CD4-positive, alpha-beta T cell treated with Interleukin-17A for 4 hours (primary cell): ENCODE results near the gene LYSMD2.

Experiments used
- DNase-seq: peaks from one replicate; pipeline ENCODE4 v3.0.0-alpha.2; 2020; ENCODE audit warnings: mixed read lengths

Gene LYSMD2

DNA sequence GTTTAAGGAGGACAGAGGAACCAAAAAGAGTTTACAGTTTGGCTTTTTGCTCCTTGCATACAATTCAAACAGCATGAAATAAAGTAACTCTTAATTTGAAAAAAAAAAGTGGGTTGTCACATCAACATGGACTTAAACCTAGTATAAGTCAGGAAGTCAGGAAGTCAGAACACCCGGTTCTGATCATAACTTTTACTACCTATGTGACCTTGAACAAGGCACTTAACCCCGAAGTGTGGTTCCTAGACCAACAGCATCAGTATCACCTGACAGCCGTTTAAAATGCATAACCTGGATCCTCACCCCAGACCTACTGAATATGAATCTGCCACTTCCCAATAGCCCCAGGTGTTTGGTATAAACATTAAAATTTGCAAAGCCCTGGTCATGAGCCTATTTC, 18.7 kb downstream of the LYSMD2 start:
- DNase-seq, result no peak

DNA sequence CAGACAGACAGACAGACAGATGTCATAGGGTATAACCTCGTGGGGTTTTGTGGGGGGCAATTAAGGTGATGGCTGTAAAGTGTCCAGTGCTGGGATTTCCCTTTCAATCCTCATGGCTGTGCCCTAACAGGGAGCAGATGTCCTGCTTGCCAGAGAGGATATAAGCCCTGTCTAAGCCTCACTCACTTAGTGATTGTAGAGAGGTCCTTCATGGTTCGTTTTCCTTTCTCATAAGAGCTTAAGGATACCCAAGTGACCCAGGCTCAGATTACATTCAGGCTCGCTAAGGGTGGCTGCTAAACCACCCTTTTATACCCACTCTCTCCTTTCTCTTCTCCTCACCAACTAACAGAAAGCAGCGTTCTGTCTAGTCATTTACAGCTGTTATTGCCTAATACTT, 19.2 kb downstream of the LYSMD2 start:
- DNase-seq, result no peak

DNA sequence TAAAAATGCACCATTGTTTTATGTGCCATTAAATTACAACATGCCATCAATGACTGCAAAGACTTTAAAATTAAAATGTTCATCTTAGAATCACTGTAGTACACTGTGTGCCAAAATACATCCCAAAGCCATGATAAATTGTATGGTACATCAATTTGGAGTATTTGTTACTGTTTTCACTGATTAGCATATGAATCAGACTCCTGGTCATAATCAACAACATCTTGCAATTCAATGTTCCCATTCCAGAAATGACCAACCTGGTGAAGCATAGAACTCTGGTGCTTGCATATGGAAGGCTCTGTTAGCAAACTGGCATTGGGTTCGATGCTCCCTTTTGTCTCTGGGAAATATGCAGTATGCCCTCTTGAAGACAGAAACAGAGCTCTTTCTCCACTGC, 22.5 kb downstream of the LYSMD2 start:
- no peak for DNase-seq

DNA sequence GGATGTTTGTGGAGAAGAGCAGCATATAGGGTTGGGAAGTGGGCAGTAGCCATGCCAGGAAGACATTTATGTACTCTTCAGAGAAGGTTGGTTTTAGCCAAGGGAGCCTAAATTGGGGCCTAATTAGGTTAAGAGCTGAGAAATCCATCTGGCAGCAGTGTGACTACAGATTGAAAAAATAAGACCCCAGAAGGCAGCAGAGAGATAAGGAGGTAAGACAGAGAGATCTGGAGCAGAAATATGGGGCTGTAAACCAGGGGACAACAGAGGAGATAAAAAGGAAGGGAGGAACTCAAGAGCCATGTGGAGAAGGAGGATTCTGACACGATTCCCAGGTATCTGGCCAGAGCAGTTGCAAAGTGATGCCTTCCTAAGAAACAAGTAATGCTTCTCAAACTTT, 23.3 kb downstream of the LYSMD2 start:
- DNase-seq, result no peak

DNA sequence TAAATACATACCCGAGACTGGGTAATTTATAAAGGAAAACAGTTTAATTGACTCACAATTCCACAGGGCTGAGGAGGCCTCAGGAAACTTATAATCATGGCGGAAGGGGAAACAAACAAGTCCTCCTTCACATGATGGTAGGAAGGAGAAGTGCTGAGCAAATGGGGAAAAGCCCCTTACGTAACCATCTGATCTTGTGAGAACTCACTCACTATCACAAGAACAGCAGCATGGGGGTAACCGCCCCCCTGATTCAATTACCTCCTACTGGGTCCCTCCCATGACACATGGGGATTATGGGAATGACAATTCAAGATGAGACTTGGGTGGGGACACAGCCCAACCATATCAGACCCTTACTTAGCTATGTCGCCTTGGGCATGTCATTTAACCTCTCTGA, 28.4 kb downstream of the LYSMD2 start:
- DNase-seq, result no peak

DNA sequence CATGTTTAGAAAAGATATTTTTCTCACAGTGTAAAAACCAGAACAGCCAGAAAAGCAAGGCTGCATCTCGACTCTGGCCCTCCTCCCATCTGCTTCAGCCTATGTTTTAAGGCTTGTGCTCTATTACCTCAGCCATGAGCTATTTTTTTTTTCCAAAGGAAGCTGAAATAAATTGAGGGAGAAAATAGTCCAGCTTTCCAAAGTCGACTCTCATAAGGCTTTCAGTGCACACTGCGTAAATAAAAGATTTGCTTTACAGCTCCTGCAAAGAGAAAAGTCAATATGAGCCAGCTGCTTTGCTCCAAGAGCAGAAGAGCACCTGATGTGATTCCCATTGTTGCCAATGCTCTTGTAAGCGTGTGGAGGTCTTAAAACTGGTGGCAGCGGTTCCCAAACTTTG, 29.4 kb downstream of the LYSMD2 start:
- DNase-seq, result no peak

DNA sequence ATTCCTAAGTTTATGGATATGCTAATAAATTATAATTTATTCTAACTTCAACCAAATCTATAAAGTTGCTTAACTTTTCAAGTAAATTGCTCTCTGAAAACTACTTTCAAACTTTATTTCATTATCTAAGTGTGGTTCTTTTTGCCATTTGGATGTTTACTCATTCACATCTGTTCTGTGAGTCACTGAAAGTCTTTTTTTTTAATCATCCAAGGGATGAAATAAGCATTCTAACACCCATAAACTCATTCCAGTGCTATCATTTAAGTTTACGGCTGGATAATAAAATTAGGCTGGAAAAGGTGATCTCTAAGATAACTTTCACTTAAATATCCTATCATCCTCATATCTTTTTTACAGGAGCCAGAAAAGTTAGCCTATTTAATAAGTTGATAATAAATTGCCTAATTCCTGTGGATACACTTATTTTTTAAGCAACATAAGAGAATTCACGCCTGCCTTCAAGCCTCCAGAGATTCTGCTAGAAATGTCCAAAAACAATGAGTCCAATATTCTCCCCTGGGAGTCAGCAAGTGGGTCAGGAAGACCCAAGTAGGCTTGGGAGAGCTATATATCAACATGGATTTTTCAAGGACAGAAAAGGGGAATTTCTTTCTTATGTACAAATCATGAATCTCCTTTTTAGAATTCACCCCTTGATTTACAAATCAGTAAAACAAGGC, 30.4 kb downstream of the LYSMD2 start:
- DNase-seq, result no peak

DNA sequence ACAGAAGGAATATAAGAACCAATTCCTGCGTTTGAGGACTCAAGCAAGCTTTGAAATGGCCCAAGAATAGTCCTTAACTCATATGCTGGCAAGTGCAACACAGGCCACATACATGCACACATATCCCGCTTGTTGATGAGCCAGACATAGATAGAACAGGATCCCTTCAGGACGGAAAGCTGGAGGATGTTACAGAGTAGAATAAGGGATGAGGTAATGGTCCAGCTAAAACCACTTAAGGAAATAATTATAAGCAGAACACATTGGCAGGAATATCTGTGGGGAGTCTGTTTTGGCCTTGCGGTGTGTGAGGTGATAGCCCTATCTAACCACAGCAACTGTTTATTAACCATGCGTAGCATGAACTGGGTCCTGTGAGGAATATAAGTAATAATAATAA, 31.2 kb downstream of the LYSMD2 start:
- DNase-seq, result no peak

DNA sequence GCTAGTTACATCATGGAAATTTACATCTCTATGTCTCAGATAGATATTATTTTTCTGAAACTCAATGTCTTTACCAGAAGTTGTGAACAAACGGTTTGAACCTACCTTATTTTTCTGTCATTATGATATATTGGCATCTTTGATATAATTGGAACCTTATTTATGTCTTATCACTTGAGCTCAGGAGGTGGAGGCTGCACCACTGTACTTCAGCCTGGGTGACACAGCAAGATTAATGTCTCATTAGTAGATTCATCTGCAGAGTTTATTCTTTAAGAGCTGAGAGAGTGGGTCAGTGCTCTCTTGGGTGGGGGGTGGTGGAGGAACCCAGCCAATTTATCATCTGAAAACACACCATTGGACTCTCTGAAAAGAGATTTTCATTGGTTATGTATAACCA, 34.7 kb downstream of the LYSMD2 start:
- no peak for DNase-seq

DNA sequence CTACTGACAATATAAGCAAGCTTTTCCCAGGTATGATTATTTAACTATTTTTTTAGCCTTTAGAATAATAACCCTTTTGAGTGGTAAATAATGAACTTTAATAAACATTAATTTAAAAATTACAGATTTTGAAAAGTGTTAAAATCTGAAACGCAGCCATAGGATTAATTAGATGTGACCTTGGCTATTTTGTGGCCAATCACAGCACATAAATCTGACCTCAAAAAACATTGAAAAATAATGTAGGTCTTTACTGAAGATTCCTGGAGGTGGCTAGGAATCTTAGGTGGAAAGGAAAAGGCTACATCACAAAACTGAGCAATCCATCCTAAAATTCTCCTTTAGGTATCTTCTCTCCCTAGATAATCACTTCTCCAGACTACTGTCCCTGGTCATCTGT, 38.1 kb downstream of the LYSMD2 start:
- no peak for DNase-seq

DNA sequence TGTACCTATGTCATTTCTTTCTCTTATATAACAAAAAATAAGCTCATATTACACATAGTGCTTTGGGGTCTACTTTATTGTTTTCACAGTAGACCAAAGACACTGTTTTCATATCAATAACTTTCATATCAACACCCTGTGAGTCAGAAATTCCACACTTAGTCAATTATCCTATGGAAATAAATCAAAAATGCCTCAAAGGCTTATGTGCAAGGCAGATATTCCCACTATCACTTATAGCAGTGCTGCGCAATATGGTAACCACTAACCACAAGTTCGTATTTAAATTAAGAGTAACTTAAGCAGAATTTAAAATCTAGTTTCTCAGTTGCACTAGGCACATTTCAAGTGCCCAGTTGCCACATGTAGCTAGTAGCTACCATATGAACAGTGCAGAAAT, 40.3 kb downstream of the LYSMD2 start:
- no peak for DNase-seq

DNA sequence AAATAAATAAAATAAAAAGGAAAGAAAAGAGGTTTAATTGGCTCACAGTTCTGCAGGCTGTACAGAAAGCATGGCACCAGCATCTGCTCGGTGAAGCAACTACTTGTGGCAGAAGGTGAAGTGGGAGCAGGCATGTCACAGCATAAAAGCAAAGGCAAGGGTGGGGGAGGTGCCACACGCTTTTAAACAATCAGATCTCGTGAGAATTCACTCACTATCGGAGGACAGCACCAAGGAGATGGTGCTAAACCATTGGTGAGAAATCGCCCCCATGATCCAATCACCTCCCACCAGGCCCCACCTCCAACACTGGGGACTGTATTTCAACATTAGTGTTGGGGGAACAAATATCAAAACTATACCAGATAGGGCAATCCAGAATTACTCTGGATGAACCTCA, 40.9 kb downstream of the LYSMD2 start:
- no peak for DNase-seq

DNA sequence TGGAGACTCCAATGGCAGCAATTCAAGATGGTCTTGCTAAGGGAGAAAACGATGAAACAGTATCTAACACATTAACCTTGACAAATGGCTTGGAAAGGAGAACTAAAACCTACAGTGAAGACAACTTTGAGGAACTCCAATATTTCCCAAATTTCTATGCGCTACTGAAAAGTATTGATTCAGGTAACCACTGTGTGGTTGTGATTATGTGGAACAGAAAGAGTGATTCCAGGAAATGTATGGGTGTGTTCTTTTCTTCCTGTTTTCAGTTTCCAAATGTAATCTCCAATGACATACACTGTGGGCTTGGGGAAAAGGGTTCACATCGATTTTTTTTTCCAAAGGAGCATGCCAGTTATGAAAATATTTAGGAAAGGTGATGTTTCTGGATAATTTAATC, 45.3 kb downstream of the LYSMD2 start:
- DNase-seq, result no peak

DNA sequence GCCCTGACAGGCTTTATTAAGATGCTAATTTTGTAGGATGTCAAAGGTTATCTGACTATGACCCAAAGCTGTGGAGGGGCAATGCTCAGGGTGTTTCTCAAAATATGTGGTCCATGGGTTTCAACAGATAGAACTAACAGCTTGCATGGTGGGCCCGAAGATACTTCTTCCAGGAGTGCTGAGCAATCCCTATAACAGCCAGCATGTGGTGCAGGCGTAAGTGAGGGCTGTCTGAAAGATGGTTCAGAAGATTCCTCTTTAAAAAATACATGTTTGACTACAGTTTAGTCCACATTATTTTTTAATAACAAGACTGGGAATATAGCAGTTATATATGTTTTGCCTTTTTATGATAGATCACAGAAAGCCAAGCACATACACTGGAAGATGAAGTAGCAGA, 48.6 kb downstream of the LYSMD2 start:
- DNase-seq, result peak; percentile 21

DNA sequence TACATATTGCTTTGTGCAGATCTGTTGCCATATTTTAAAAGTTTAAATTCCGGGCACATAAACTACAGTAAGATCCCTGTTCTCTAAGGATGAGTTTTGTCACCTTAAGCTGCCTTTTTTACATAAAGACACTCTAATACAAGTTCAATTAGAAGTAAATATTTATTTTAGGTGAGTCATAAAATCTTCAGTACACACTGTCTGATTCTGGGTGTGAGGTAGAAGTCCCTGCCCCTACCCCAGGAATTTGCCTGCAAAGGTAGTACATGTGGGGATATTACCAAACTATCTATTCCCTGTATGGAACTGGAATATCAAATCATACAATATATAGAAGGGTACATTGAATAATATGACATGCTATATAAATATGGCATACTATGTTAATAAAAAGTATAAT, 49.9 kb downstream of the LYSMD2 start:
- DNase-seq, result no peak

DNA sequence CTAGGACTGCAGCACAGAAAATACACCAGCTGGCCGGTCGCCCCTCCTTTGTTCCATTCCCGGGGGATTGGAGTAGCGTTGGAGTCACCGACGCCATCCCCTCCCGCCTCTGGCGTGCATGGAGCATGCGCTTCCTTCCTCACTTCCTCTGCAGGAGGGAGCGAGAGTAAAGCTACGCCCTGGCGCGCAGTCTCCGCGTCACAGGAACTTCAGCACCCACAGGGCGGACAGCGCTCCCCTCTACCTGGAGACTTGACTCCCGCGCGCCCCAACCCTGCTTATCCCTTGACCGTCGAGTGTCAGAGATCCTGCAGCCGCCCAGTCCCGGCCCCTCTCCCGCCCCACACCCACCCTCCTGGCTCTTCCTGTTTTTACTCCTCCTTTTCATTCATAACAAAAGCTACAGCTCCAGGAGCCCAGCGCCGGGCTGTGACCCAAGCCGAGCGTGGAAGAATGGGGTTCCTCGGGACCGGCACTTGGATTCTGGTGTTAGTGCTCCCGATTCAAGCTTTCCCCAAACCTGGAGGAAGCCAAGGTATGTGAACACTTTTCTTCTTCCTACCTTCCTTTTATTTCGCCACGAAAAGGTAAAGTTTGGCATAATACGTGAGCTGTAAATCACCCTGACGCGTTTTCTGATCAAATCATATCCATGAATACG, 56.0 kb downstream of the LYSMD2 start, which contains the start of gene SCG3:
Gene SCG3, plus strand, starts transcription at position 201 of the 661 bp plus-strand sequence. Its CDS starts 253 bp downstream, at position 454.
- peak; percentile 64 for DNase-seq

DNA sequence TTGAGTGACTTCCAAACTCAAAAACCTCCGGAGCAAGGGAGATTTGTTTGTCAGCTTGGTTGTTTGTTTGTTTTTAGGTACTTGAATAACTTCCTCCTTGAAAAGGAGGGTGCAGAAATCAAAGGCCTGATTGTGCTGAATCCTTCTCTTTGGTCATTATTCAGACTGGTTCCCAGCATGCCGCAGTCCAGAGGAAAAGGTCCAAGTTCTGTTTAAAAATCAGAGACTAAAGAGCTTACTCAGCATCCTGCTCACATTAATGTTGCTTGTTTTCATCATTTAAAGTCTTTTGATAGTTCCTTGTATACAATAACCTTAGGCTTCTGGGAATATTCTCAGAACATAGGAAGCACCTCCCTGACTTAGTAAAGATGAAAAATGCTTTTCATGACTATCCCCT, 57.1 kb downstream of the LYSMD2 start:
- DNase-seq, result no peak

DNA sequence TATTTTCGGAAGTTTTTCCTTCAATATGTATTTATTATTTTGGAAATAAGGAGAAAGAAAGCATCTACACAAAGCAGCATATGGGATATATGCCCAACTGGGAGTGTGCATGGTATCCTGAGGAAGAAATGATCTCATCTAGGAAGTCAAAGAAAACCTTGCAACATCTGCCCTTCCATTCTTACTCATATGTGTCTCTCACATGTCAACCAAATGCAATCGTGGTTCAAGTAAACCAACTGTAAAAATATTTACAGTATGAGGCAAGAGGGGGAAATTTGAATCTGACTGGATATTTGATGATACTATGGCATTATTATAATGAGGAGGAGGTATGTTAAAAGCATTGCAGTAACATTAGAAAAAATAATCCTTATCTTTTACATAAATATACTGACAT, 59.4 kb downstream of the LYSMD2 start:
- DNase-seq, result no peak

DNA sequence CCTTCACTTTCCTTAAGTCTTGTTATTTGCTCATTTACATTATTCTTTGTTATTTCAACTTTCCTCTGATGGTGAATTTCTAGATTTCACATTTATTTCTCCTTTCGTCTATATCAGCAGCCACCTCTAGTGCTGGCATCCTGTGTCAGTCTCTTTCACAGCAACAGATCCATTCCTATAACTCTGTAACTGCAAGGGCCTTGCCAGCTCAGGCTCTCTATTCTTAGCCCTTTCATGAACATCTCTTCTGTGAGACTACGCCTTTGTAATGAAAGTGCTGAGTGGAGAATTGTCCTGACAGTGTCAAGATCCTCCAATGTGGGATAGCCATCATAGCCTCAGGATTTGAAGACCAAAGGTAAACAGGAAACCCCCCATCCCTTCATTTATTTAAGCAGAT, 60.0 kb downstream of the LYSMD2 start:
- no peak for DNase-seq

DNA sequence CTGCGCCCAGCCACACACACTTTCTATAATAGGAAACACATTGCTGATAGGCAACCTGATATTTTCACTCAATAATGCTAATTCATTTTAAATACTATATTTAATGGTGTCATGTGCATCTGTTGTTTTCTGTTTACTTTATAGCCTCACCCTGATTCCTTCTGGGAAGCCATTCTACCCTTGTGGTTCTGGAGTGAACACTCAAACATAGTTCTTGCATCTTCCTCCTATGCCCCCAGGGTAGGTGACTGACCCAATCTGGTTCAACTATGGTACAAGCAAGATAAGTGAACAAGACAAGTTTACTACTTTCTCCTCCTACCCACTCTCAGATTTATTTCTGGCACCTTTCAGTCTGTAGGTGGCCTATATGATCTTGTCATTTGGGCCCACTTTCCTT, 60.4 kb downstream of the LYSMD2 start:
- DNase-seq, result no peak

DNA sequence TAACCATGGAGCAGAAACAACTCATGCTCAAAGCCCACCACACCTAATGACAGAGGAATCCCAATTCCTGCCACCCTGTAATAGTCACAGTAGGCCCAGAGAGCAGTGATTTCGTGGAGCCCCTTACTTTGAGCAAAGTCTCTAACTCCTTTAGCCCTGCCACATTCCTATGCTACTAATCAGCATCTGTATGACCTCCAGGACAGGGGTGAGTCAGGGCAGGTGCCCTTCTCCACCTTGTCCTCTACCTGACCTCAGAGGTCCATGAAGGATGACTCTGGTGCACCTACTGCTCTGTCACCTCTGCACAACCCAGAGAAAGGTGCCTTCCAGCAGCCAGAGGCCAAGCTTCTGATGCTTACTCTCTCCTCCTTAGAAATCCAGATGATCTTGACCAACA, 62.2 kb downstream of the LYSMD2 start:
- no peak for DNase-seq
